RWPE2 (cell line): ENCODE results near the gene MRPL11.
"Not testable (repeated sequence)": the region's sequence is repeated elsewhere in the genome, so short reads cannot be mapped to it uniquely, and the experiment has no call there.

Experiments
- ATAC-seq: fragments of 200-7000 bp; cut with Tn5 transposase; 3 replicates; pipeline ENCODE4 v1.9.1; 2021; ENCODE audit warnings: low read depth
- DNase-seq: peaks from one replicate; pipeline ENCODE4 v3.0.0-alpha.2; 2020; ENCODE audit warnings: low spot score
- H3K27ac ChIP-seq: fragments of 450-650 bp; 2 replicates; pipeline ENCODE4 v1.5.1; 2017; ENCODE audit warnings: mild to moderate bottlenecking; ENCODE audit not compliant: poor library complexity, severe bottlenecking
- H3K27me3 ChIP-seq: fragments of 250-450 bp; sonication (Bioruptor Pico); 2 replicates; pipeline ENCODE4 v1.5.1; 2021; ENCODE audit warnings: mild to moderate bottlenecking, moderate library complexity; ENCODE audit not compliant: insufficient read depth, poor library complexity, severe bottlenecking
- H3K36me3 ChIP-seq: fragments of 250-450 bp; sonication (Bioruptor Pico); 2 replicates; pipeline ENCODE4 v1.5.1; 2020; ENCODE audit warnings: low read depth, mild to moderate bottlenecking, moderate library complexity
- H3K4me1 ChIP-seq: fragments of 250-450 bp; sonication (Bioruptor Pico); 2 replicates; pipeline ENCODE4 v1.5.1; 2021; ENCODE audit warnings: mild to moderate bottlenecking, moderate library complexity; ENCODE audit not compliant: insufficient read depth, poor library complexity, severe bottlenecking
- H3K4me3 ChIP-seq: fragments of 250-450 bp; sonication (Bioruptor Pico); 2 replicates; pipeline ENCODE4 v1.5.1; 2021; ENCODE audit warnings: mild to moderate bottlenecking, moderate library complexity; ENCODE audit not compliant: severe bottlenecking
- H3K9me3 ChIP-seq: fragments of 250-450 bp; sonication (Bioruptor Pico); 2 replicates; pipeline ENCODE4 v1.5.1; 2021; ENCODE audit warnings: mild to moderate bottlenecking, moderate library complexity; ENCODE audit not compliant: severe bottlenecking
- CTCF ChIP-seq: fragments of 450-650 bp; IDR thresholded peaks from one replicate; pipeline ENCODE4 v1.5.1; 2017; ENCODE audit warnings: mild to moderate bottlenecking, moderate library complexity; ENCODE audit not compliant: poor library complexity, severe bottlenecking

The MRPL11 gene

GRCh38 chr11:66467034-66467659, 28.5 kb upstream of the MRPL11 start:
- DNase-seq (no peak), ATAC-seq (peak; percentile 53)
- Histone ChIP-seq H3K4me3 (peak overlapping the region; percentile 85), H3K27ac (peak overlapping the region; percentile 23), H3K4me1 (no peaks in the 10 kb centered on the region), H3K27me3 (no peaks in the 10 kb centered on the region), H3K9me3 (no peaks in the 10 kb centered on the region), H3K36me3 (peaks cover 5% of the 10 kb centered on the region)
- peak; percentile 18 for TF ChIP-seq CTCF

GRCh38 chr11:66466225-66467033, 27.8 kb upstream of the MRPL11 start, which contains the start of gene PELI3:
Gene PELI3, plus strand, starts transcription at chr11:66466905. Its CDS starts 1,224 bp downstream, at chr11:66468129.
- Histone ChIP-seq H3K36me3 (peaks cover 3% of the 10 kb centered on the region; the same call in 1 of the 2 replicates), H3K27me3 (no peaks in the 10 kb centered on the region), H3K4me3 (peak within 1 kb of the TSS; percentile 85), H3K9me3 (no peaks in the 10 kb centered on the region), H3K4me1 (no peaks in the 10 kb centered on the region), H3K27ac (peak within 1 kb of the TSS; percentile 23)
- ATAC-seq (peak; percentile 92), DNase-seq (no peak)
- no peak for TF ChIP-seq CTCF

- no peak for ATAC-seq
- H3K27ac ChIP-seq: peak overlapping the region; percentile 23
- TF ChIP-seq CTCF: no peak
- no peaks in the 10 kb centered on the region for H3K4me1 ChIP-seq
- no peak overlapping the region for H3K4me3 ChIP-seq
- DNase-seq: no peak
- no peaks in the 10 kb centered on the region for H3K27me3 ChIP-seq
- no peaks in the 10 kb centered on the region for H3K9me3 ChIP-seq
- H3K36me3 ChIP-seq: no peaks in the 10 kb centered on the region
Measured at GRCh38 chr11:66465373-66466224, 27.0 kb upstream of the MRPL11 start.

GRCh38 chr11:66464916-66465315, 26.3 kb upstream of the MRPL11 start:
- Histone ChIP-seq H3K4me1 (no peaks in the 10 kb centered on the region), H3K27ac (no peak overlapping the region), H3K36me3 (no peaks in the 10 kb centered on the region), H3K4me3 (no peak overlapping the region), H3K9me3 (no peaks in the 10 kb centered on the region), H3K27me3 (no peaks in the 10 kb centered on the region)
- DNase-seq (no peak), ATAC-seq (no peak)
- no peak for TF ChIP-seq CTCF

GRCh38 chr11:66464116-66464515, 25.5 kb upstream of the MRPL11 start:
- not testable (repeated sequence) for H3K36me3 ChIP-seq, H3K4me1 ChIP-seq, H3K27me3 ChIP-seq, H3K27ac ChIP-seq, H3K4me3 ChIP-seq, H3K9me3 ChIP-seq, DNase-seq, ATAC-seq
